Neural cell (in vitro differentiated cells): ENCODE data around the gene FRS3. TPM values are rescaled to one million over a fixed set of nuclear protein-coding genes. Genes with fewer than 3 reads are reported as not detected.

Source experiments
- H2AFZ ChIP-seq: fragments of 200-600, 300-800 bp; sonication (generic), shearing (Covaris generic); 2 replicates; pipeline ENCODE4 v1.6.0; 2014; ENCODE audit warnings: low read depth, mild to moderate bottlenecking, antibody characterized with exemption, low read length, moderate library complexity
- H3F3A ChIP-seq: fragments of 200-600 bp; shearing (Covaris generic); 2 replicates; pipeline ENCODE4 v1.6.1; 2016; ENCODE audit warnings: mild to moderate bottlenecking, moderate library complexity, mixed read lengths, antibody characterized with exemption, low read length; ENCODE audit not compliant: insufficient read depth, poor library complexity, severe bottlenecking
- H3K27ac ChIP-seq: fragments of 200-600, 300-800 bp; sonication (generic), shearing (Covaris generic); 2 replicates; pipeline ENCODE4 v1.5.1; 2014; ENCODE audit warnings: mild to moderate bottlenecking, low read length, moderate library complexity
- H3K27me3 ChIP-seq: fragments of 300-800, 200-600 bp; sonication (generic), shearing (Covaris generic); 2 replicates; pipeline ENCODE4 v1.6.0; 2014; ENCODE audit warnings: mild to moderate bottlenecking, low read depth, low read length, moderate library complexity; ENCODE audit not compliant: insufficient read depth
- H3K36me3 ChIP-seq: fragments of 300-800, 200-600 bp; sonication (generic), shearing (Covaris generic); 2 replicates; pipeline ENCODE4 v1.5.1; 2014; ENCODE audit warnings: mild to moderate bottlenecking, antibody characterized with exemption, low read length, moderate library complexity; ENCODE audit not compliant: insufficient read depth
- H3K4me2 ChIP-seq: fragments of 300-800, 200-600 bp; sonication (generic), shearing (Covaris generic); 2 replicates; pipeline ENCODE4 v1.6.0; 2014; ENCODE audit warnings: mild to moderate bottlenecking, low read length
- H3K4me3 ChIP-seq: fragments of 300-800, 200-600 bp; sonication (generic), shearing (Covaris generic); 2 replicates; pipeline ENCODE4 v1.5.1; 2014; ENCODE audit warnings: mild to moderate bottlenecking, low read length, moderate library complexity
- H3K79me2 ChIP-seq: fragments of 200-600 bp; shearing (Covaris generic); replicated peaks from 2 replicates; pipeline ENCODE4 v1.6.0; 2014; ENCODE audit warnings: mild to moderate bottlenecking, low read length, moderate library complexity; ENCODE audit not compliant: insufficient read depth
- H3K9ac ChIP-seq: fragments of 300-800, 200-600 bp; sonication (generic), shearing (Covaris generic); 2 replicates; pipeline ENCODE4 v1.6.1; 2016; ENCODE audit warnings: mild to moderate bottlenecking, low read length, mixed read lengths
- H3K9me2 ChIP-seq: fragments of 200-600 bp; shearing (Covaris generic); 2 replicates; pipeline ENCODE4 v1.6.1; 2016; ENCODE audit warnings: mild to moderate bottlenecking, low read length, mixed read lengths; ENCODE audit not compliant: insufficient read depth
- H3K9me3 ChIP-seq: fragments of 200-600, 300-800 bp; sonication (generic), shearing (Covaris generic); 2 replicates; pipeline ENCODE4 v1.6.1; 2016; ENCODE audit warnings: mild to moderate bottlenecking, mixed run types, low read length, moderate library complexity, mixed read lengths
- H4K20me1 ChIP-seq: fragments of 200-600 bp; shearing (Covaris generic); 2 replicates; pipeline ENCODE4 v1.6.1; 2016; ENCODE audit warnings: mild to moderate bottlenecking, mixed run types; ENCODE audit not compliant: insufficient read depth
- EP300 ChIP-seq: fragments of 450-650 bp; conservative IDR thresholded peaks from 2 replicates; pipeline ENCODE4 v1.6.1; 2014; ENCODE audit warnings: antibody characterized with exemption, mild to moderate bottlenecking, moderate library complexity; ENCODE audit not compliant: poor library complexity, severe bottlenecking
- EZH2 ChIP-seq: fragments of 200-600, 300-800 bp; shearing (Covaris generic), sonication (generic); IDR thresholded peaks from 2 replicates; pipeline ENCODE4 v1.6.1; 2014; ENCODE audit warnings: antibody characterized with exemption, low read length, borderline replicate concordance, mild to moderate bottlenecking; ENCODE audit not compliant: insufficient read depth, poor library complexity, severe bottlenecking
- MXI1 ChIP-seq: fragments of 450-650 bp; conservative IDR thresholded peaks from 2 replicates; pipeline ENCODE4 v1.6.1; 2014; ENCODE audit warnings: antibody characterized with exemption, mild to moderate bottlenecking; ENCODE audit not compliant: poor library complexity, severe bottlenecking
- POLR2AphosphoS5 ChIP-seq: IDR thresholded peaks from 2 replicates; pipeline ENCODE4 v1.6.1; 2012
- RAD21 ChIP-seq: fragments of 450-650 bp; conservative IDR thresholded peaks from 2 replicates; pipeline ENCODE4 v1.6.1; 2014; ENCODE audit warnings: antibody characterized with exemption, mild to moderate bottlenecking, moderate library complexity
- SMC3 ChIP-seq: fragments of 450-650 bp; conservative IDR thresholded peaks from 2 replicates; pipeline ENCODE4 v1.6.1; 2014; ENCODE audit warnings: antibody characterized with exemption, mild to moderate bottlenecking, moderate library complexity; ENCODE audit not compliant: poor library complexity
- TAF1 ChIP-seq: IDR thresholded peaks from 2 replicates; pipeline ENCODE4 v1.6.1; 2012; ENCODE audit warnings: low read depth
- polyA plus RNA-seq: library from polyadenylated mRNA; depleted of rRNA; stranded (reverse); fragments of >200 nt; gene quantifications from 2 replicates; pipeline ENCODE4 v1.2.3, GENCODE V29; 2014
- TF ChIP-seq, protein P1 (sequence below): IDR thresholded peaks from 2 replicates; pipeline ENCODE4 v1.6.1; 2012; ENCODE audit warnings: borderline replicate concordance
- TF ChIP-seq, protein P2 (sequence below): fragments of 450-650 bp; IDR thresholded peaks from 2 replicates; pipeline ENCODE4 v1.5.1; 2014; ENCODE audit warnings: antibody characterized with exemption, mild to moderate bottlenecking, moderate library complexity; ENCODE audit not compliant: poor library complexity, severe bottlenecking

FRS3 gene
- polyA plus RNA-seq, 1 donor from 2014 or later = 15.7 TPM

DNA sequence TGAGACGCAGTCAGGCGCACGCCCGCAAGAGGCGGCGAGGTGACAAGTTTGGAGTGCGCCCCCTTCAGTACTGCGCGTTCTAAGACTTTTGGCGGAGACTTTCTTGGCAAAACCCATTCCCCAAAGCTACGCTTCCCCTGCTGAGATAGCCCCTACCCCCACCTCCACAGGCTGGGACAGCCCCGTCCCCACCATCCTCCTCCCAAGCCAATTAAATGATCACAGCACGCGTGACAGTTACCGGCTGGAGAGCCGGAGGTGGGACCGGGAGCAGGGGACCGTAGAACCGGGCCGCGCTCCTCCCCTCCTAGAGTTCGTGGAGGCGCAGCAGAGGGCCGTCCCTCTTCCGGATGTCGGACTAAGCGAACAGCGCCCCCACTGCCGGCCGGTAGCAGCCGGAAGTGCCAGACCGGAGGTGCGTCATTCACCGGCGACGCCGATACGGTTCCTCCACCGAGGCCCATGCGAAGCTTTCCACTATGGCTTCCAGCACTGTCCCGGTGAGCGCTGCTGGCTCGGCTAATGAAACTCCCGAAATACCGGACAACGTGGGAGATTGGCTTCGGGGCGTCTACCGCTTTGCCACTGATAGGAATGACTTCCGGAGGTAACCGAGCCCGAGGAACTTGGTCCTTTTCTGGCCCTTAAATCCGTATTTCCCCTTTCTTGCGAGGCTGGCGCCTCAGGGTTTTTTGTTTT is 7.7 kb upstream of the FRS3 start, which contains the start of gene TOMM6:
TSS of gene TOMM6 (plus strand) at position 476 of the 699 bp plus-strand sequence. CDS start at position 480, 4 bp downstream.
- Histone ChIP-seq H3K27ac (peak within 1 kb of the TSS; percentile 79), H3K79me2 (peaks cover 3% of the 10 kb centered on the region), H3K9me3 (no peaks in the 10 kb centered on the region), H3K4me2 (peak within 1 kb of the TSS; percentile 78), H3K9ac (peak within 1 kb of the TSS; percentile 75), H3F3A (no peaks in the 10 kb centered on the region), H3K27me3 (no peaks in the 10 kb centered on the region), H4K20me1 (no peaks in the 10 kb centered on the region), H3K9me2 (no peaks in the 10 kb centered on the region), H3K36me3 (no peaks in the 10 kb centered on the region), H3K4me3 (peak within 1 kb of the TSS; percentile 76), H2AFZ (peak within 1 kb of the TSS; percentile 52)
- TF ChIP-seq MXI1 (peak; percentile 94), SMC3 (peak; percentile 29), POLR2AphosphoS5 (peak; percentile 83), EP300 (peak; percentile 47), RAD21 (no peak), TAF1 (peak; percentile 77), EZH2 (no peak)
- TF ChIP-seq, protein P1, sequence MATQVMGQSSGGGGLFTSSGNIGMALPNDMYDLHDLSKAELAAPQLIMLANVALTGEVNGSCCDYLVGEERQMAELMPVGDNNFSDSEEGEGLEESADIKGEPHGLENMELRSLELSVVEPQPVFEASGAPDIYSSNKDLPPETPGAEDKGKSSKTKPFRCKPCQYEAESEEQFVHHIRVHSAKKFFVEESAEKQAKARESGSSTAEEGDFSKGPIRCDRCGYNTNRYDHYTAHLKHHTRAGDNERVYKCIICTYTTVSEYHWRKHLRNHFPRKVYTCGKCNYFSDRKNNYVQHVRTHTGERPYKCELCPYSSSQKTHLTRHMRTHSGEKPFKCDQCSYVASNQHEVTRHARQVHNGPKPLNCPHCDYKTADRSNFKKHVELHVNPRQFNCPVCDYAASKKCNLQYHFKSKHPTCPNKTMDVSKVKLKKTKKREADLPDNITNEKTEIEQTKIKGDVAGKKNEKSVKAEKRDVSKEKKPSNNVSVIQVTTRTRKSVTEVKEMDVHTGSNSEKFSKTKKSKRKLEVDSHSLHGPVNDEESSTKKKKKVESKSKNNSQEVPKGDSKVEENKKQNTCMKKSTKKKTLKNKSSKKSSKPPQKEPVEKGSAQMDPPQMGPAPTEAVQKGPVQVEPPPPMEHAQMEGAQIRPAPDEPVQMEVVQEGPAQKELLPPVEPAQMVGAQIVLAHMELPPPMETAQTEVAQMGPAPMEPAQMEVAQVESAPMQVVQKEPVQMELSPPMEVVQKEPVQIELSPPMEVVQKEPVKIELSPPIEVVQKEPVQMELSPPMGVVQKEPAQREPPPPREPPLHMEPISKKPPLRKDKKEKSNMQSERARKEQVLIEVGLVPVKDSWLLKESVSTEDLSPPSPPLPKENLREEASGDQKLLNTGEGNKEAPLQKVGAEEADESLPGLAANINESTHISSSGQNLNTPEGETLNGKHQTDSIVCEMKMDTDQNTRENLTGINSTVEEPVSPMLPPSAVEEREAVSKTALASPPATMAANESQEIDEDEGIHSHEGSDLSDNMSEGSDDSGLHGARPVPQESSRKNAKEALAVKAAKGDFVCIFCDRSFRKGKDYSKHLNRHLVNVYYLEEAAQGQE = peak; percentile 50
- TF ChIP-seq, protein P2, sequence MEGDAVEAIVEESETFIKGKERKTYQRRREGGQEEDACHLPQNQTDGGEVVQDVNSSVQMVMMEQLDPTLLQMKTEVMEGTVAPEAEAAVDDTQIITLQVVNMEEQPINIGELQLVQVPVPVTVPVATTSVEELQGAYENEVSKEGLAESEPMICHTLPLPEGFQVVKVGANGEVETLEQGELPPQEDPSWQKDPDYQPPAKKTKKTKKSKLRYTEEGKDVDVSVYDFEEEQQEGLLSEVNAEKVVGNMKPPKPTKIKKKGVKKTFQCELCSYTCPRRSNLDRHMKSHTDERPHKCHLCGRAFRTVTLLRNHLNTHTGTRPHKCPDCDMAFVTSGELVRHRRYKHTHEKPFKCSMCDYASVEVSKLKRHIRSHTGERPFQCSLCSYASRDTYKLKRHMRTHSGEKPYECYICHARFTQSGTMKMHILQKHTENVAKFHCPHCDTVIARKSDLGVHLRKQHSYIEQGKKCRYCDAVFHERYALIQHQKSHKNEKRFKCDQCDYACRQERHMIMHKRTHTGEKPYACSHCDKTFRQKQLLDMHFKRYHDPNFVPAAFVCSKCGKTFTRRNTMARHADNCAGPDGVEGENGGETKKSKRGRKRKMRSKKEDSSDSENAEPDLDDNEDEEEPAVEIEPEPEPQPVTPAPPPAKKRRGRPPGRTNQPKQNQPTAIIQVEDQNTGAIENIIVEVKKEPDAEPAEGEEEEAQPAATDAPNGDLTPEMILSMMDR = peak; percentile 98

DNA sequence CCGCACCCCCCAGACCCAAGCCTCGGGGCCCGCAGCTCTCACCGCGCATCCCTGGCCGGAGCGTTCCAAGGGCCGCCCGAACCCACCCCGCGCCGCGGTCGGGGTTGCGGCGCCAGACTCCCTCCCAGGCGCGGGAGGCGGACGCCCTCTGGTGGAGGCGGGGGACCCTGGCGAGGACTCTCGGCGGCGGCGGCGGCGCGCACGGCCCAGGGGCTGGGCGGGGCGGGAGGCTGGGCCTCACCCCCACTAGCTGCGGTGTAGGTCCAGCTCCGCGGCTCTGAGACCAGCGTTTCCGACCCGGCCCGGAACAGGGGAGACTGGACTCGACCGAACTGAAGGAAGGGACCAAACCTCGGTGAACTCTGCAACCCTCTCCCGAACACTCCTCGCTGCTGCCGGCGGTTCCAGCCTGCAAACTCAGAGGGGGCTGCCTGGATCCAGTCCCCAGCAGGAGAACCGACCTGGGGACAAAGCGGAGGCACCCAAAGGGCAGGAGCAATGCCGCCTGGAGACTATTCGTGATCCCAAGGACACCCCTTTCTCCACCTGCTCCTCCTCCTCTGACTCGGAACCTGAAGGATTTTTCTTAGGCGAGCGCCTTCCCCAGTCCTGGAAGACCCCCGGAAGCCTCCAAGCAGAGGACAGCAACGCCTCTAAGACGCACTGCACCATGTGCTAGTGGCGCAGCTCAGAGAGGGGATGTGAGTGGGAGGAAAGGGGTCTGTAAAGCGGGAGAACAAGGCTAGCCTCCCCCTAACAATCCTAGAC is 6.9 kb upstream of the FRS3 start:
- TF ChIP-seq, protein P2 = peak; percentile 86
- no peak for TF ChIP-seq TAF1
- no peak for TF ChIP-seq EZH2
- TF ChIP-seq MXI1 = no peak
- TF ChIP-seq POLR2AphosphoS5 = peak; percentile 39
- TF ChIP-seq, protein P1 = no peak
- TF ChIP-seq EP300 = no peak
- peak; percentile 74 for TF ChIP-seq RAD21
- TF ChIP-seq SMC3 = peak; percentile 79
- Histone ChIP-seq H3K79me2 (peaks cover 3% of the 10 kb centered on the region), H3F3A (no peaks in the 10 kb centered on the region), H3K27ac (peak overlapping the region; percentile 79), H3K9ac (peak overlapping the region; percentile 75), H3K9me2 (no peaks in the 10 kb centered on the region), H4K20me1 (no peaks in the 10 kb centered on the region), H3K9me3 (no peaks in the 10 kb centered on the region), H3K4me2 (peak overlapping the region; percentile 78), H3K27me3 (no peaks in the 10 kb centered on the region), H3K36me3 (no peaks in the 10 kb centered on the region), H2AFZ (peak overlapping the region; percentile 65), H3K4me3 (peak overlapping the region; percentile 76)
